Measurements from ENCODE around the gene SAMD9L.

GRCh38 chr7:93164766-93165165 lies 16.6 kb upstream of the SAMD9L start:
- TF ChIP-seq CTCF (IDR thresholded peaks at IDR 0.05), result no peak
- TF ChIP-seq POLR2A (IDR thresholded peaks at IDR 0.05), result no peak
